ENCODE measurements around the gene TMEM209.
"Not testable (repeated sequence)": the region's sequence is repeated elsewhere in the genome, so short reads cannot be mapped to it uniquely, and the experiment has no call there.

GRCh38 chr7:130246491-130246890 is 41.3 kb upstream of the TMEM209 start:
- not testable (repeated sequence) for TF ChIP-seq CTCF (IDR thresholded peaks at IDR 0.05); ELF4 (CRISPR knock-in tag; IDR thresholded peaks at IDR 0.05; ENCODE audit: low read depth); USF2 (CRISPR knock-in tag; IDR thresholded peaks at IDR 0.05); SMAD3 (CRISPR knock-in tag; IDR thresholded peaks at IDR 0.05; ENCODE audit: borderline replicate concordance); USF1 (CRISPR knock-in tag; IDR thresholded peaks at IDR 0.05); TEAD4 (CRISPR knock-in tag; IDR thresholded peaks at IDR 0.05); NR1H2 (CRISPR knock-in tag; IDR thresholded peaks at IDR 0.05); HMGXB4 (CRISPR knock-in tag; IDR thresholded peaks at IDR 0.05); ETV6 (CRISPR knock-in tag; IDR thresholded peaks at IDR 0.05)
- TF ChIP-seq, protein P1, sequence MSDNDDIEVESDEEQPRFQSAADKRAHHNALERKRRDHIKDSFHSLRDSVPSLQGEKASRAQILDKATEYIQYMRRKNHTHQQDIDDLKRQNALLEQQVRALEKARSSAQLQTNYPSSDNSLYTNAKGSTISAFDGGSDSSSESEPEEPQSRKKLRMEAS (CRISPR knock-in tag; IDR thresholded peaks at IDR 0.05): not testable (repeated sequence)
